ENCODE results near the gene ARL15. TPM values are rescaled to one million over a fixed set of nuclear protein-coding genes. Genes with fewer than 3 reads are reported as not detected.

Gene ARL15
- total RNA-seq, 2 donors from 2014 or later = 30.6 to 35.7 TPM

DNA sequence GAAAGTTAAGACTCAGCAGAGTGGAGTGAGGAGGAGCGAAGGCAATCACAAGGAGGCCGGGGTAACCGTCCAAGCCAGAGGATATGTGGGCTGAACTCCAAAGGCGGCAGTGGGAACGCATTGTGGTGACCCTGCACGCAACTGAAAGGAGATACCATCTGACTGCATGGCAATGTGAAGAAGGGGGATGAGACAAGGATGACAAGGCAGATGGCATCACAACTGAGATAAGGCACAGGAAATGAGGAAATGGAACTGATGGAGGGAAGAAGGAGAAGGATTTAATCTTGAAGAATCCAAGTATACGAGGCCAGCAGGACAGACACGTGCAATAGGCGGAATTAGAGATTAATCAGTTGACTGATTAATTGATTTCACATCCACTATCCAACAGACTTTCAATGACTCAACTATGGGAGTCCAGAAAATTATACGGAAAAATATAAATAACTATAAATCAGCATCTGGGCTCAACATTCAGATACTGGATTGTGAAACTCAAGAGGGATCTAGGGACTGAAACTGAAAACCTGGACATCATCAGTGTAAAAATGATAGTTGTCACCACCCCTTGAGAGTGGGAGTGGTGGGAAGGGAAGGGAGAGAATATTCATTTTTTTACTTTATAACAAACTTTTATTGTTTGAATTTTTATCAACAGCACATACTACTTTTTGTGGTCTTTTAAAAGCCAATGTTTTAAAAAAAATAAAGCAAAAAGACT, 86.1 kb downstream of the ARL15 start:
- no peak for DNase-seq (ENCODE audit: low spot score)
- intact Hi-C loops (cut with DNase I) = loop anchor here in 1 of 2 donors (5.0 kb wide), 1 partner anchor 742 kb away; the partner anchor contains the start of gene FST

DNA sequence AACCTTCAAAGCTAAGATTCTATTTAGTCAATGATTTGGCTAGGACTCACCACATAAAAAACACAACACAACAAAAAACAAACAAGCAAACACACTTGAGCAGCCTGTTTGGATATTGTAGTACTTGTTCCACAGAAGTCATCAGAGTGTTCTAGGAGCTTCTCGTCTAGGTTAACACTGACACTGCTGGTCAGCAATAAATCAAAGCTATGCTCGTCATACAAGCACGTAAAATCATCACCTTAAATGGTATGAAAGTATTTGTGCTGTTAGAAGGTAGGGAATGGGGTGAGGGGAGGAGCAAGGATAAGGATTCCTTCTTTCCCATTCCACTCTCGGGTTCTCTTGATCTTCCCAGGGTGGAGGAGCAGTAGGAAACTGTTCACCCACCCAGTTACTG, 88.0 kb downstream of the ARL15 start:
- intact Hi-C loops (cut with DNase I) = loop anchor here in 1 of 2 donors (5.0 kb wide), 1 partner anchor 740 kb away; the partner anchor contains the start of gene FST

DNA sequence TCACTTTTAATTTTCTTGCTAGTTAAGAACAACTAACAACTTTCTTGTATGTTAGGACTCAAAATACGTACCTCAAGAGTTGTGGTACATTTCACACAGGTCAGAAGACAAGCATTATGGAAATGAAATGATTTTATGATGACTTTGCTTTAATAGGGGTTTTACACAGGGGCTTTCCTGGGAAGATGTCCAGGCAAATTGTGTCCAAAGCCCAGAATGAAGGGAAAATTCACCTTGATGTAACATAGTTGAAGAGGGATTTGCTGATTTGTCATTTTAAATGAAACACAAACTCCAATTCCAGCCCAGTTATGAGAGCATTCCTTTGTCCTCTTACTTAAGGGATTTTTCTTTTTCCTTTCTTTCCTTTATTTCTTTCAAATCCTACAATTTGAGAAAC, 89.2 kb downstream of the ARL15 start:
- no peak for DNase-seq (ENCODE audit: low spot score)
- intact Hi-C loops (cut with DNase I) = loop anchor here in 1 of 2 donors (5.0 kb wide), 1 partner anchor 739 kb away; the partner anchor contains the start of gene FST

More for the DNA sequence above, 88.0 kb downstream of the ARL15 start:
- DNase-seq (ENCODE audit: low spot score) = no peak

DNA sequence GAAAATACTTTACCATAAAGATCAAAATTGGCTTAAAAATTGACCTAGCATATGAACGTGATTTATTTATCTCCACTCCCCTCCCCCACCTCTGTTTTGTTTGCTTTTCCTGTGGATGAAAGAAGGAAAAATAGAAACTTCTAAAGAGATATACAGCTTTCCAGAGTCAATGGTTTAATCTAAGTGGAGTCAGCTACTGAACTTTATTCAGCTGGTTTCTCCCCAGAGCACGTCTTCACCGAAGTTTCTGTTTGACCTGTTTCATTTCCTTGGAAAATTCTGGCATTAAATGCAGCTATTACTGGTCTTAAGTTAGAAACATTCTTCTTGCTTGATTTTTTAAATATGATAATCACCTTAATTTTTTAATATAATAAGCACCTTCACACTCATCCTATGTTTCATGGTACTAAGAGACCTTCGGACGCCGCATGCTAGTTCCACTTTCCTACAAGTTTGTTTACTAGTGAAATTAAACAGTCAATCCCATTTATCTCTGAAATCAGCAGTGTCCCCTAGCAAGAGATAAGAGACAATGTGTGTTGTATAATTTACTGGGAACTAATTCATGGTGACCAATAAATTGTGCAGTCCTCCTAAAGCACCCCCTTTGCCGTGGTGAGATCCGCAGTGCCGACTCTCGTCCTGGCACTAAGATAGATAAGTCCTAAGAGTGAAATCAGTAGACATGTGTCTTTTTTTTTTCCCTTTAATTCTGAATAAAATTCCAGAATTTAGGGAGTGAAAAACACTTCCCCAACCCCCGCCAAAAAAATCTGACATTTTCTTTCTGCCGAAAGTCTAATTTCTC, 89.9 kb downstream of the ARL15 start:
- no peak for DNase-seq (ENCODE audit: low spot score)
- intact Hi-C loops (cut with DNase I) = loop anchor here in 1 of 2 donors (5.0 kb wide), 1 partner anchor 738 kb away; the partner anchor contains the start of gene FST

DNA sequence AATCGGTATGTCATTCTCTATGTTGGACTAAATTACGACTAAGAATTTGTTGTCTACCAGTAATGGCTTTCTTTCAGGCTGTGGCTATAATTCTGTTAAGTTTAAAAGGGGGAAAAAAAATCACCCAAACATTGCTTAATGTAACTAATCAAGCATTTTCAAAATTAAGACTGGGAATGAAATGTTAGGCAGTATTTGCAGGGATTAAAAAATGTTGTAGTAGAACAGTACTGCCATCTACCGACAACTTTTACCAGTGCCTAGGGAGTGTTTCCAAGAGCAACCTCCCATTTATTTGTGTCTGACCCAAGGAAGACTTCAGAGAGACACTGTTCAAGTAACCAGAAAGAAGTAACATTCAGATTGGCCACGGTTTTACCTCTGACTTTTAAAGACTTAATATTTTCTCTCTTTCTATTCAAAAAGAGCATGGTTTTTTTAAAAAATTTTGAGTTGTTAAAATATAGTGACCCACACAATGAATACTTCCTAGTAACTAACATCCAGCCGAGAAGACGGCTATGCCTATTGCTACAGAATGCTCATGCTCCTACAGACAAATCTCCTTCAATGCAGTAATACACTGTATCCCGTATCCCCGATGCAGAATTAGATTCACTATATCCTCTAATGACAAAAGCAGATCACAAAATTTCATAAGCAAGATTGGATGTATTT, 92.4 kb downstream of the ARL15 start:
- DNase-seq (ENCODE audit: low spot score) = no peak
- intact Hi-C loops (cut with DNase I) = loop anchor here in 1 of 2 donors (10.0 kb wide), 1 partner anchor 743 kb away; no protein-coding TSS in a partner anchor

DNA sequence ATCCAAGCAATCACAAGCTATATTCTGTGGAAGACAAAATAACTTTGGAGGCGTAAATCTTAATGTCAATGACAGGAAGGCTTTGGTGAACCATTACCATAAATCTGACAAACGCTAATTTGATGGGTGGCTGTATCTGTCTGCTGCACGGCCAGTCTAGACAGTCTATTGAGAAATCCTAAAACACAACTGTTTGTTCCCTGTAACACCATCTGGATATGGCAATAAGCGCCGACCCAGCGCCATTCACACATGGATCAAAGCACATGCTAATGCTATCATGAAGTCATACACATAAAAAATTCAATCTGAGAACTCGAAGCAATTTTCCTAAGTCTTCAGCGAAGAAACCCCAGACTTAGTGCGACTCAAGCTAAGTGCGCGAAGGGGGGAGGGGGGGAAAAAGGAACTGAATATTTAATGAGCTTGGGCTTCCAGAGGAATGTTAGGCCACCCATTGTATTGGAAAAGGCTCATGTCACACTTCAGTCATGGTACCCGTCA, 95.1 kb downstream of the ARL15 start:
- DNase-seq (ENCODE audit: low spot score) = no peak
- intact Hi-C loops (cut with DNase I) = loop anchor here in 1 of 2 donors (10.0 kb wide), 1 partner anchor 740 kb away; no protein-coding TSS in a partner anchor

DNA sequence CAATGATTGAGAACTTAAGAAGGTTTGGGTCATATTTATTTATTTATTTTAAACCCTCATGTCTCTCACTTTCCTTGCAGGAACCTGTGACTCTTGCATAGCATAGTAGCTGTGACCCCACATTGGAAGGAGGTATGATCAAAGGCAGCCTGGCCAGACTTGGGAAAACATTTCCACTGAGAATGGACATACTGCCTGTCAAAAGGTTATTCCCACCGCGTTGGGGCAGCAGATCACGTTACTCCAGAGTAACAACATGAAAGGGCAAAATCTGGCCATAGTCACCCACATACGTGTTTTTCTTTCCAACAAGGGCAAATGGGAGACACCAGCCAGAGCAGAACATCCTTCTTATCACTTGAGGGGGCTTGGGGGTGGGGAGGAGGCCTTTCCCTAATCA, 95.7 kb downstream of the ARL15 start:
- intact Hi-C loops (cut with DNase I) = loop anchor here in 1 of 2 donors (10.0 kb wide), 1 partner anchor 740 kb away; no protein-coding TSS in a partner anchor
- no peak for DNase-seq (ENCODE audit: low spot score)

DNA sequence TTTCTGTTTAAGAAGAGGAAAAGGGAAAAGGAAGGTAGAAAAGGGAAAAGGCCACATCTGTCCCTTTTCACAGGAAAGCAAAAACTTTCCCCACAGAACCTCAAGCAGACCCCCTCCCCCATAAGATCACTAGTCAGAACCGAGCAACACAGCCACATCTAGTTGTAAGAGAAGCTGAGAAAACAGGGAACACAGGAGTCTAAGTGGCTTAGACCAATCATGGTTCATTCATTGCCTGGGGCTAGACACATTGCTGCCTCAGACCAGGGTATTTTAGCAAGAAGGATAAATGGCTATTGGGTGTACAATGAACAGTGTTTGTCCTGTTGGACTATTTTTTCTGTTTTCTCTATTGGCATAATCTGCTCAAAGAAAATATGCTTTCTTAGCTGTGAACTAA, 98.0 kb downstream of the ARL15 start:
- no peak for DNase-seq (ENCODE audit: low spot score)
- intact Hi-C loops (cut with DNase I) = loop anchor here in 1 of 2 donors (10.0 kb wide), 1 partner anchor 738 kb away; no protein-coding TSS in a partner anchor

DNA sequence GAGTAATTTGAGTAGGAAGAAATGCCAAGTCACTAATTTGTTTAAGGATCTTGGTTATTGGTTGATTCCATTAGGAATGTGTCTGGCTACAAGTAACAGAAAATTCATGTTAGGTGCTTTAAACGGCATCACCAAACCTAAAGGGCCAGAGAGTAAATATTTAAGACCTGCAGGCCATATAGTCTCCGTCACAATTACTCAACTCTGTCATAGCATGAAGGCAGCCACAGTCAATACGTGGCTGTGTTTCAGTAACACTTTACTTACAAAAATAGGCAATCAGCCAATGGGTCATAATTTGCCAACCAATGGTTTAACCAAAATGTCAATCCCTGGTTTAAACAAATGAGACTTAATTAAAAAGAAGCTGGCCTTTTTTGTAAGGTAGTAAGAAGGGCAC, 98.5 kb downstream of the ARL15 start:
- DNase-seq (ENCODE audit: low spot score) = no peak
- intact Hi-C loops (cut with DNase I) = loop anchor here in 1 of 2 donors (10.0 kb wide), 1 partner anchor 737 kb away; no protein-coding TSS in a partner anchor

DNA sequence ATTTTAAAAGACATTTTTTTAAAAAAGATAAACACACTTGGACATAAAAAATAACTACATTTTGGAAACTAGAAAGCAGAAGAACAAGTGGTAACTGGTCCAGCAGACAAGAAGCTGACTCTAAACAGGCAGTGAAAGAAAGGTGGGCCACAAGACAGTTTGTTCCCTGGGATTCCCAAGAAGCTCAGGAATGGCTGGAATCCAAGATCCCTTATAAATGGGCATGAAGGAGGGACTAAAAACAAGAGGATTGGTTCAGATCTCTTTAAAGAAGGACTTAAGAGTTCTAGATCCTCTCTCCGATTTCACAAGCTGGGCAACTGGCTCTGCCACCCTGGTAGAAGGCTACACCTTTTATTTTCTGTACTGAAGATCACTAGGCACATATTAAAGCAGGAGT, 102.8 kb downstream of the ARL15 start:
- intact Hi-C loops (cut with DNase I) = no loop called here
- no peak for DNase-seq (ENCODE audit: low spot score)

DNA sequence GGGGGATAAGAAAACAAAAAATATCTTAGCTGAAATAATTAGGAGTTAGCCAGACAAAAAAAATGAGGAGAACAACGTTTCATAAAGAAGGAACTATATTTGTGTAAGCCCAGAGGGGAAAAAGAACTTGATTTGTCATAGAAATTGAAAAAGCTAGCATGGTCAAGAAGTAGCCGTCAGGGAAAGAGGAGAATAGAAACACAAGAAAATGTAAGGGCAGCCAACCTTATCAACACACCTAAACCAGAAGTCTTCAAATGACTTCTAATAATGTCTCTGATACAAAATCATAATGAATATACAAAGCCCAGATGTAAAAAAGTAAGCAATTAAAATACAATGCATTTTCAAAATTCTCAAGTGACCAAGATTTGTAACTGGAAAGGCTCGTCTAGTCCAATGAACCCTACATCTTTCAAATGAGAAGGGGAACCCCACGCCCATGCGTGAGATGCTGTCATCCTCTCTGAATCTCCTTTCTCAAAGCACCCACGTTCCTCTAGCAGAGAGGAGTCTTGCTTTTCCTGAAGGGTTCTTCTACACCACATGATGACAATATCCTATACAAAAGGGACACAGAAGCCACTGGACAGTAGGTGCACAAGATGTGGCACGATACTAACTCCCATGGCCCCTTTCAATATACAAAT, 103.7 kb downstream of the ARL15 start:
- DNase-seq (ENCODE audit: low spot score) = no peak
- intact Hi-C loops (cut with DNase I) = no loop called here

DNA sequence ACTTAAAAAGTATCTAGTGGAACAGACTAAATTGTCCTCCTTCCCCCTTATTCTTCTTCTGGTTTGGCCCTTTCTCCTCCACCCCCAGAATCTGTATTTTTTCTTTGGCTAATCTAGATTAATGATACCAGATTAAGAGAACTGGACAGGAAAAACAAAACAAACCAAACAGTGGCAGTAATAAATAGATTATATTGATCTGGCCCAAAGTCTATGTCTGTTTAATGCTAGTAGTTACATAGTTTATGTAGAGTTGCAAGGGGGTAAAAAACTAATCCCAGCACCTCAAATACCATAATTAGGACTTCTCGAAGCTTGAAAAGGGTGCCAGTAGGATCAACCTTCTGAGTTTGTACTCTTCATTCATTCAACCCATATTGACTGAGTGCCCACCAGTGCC, 104.5 kb downstream of the ARL15 start:
- intact Hi-C loops (cut with DNase I) = no loop called here
- no peak for DNase-seq (ENCODE audit: low spot score)

DNA sequence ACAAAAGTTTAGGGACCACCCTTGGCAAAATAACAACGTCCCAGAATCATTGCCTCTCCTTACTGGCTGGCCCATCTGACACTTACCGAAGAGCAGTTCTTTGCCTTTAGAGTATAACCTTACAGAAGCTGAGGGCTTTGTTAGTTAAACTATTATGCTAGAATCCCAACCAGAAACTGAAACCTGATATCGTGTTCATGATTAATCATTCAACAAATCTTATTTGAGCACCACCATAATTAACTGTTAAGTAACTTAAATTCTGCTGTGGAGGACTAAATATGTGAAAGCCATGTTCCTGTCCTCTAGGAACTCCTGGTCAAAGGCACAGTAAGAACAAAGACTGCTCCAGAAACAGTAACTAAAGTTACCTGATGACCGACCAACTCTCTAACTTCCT, 104.9 kb downstream of the ARL15 start:
- no peak for DNase-seq (ENCODE audit: low spot score)
- intact Hi-C loops (cut with DNase I) = no loop called here

DNA sequence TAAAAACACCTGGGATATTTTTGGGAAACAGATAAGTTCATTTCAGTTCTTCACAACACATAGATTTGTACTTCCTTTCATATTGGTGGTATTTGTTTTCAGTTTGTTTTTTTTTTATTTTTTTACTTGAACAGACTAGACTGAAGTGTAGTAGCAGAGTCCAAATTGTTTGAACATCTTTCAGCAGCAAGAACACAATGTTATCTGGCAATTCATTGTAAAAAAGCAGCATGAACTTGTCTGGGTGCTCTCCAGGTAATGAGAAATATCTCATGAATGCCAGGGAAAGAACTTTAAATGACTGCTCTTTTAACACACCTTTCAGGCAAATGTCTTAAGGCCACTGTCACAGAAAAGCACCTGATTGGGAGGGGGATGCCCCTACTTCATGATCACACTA, 113.4 kb downstream of the ARL15 start:
- DNase-seq (ENCODE audit: low spot score) = no peak
- intact Hi-C loops (cut with DNase I) = no loop called here

DNA sequence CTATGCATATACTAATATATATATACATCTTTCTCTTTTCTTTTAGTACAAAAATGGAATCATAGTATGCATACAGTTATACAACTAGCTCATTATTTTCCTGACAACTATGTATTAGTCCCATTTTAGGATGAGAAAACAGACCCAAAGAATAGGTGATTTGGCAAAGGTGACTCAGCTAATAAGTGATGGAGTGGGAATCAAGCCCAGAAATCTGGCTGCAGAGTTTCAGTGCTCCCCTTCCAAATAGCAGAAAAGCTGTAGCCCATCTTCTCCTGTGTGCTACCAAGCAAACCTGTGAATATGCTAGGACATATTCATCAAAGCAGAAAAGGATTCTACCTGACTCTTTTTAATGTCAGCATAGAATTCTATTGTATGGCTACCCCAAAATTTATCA, 114.7 kb downstream of the ARL15 start:
- DNase-seq (ENCODE audit: low spot score) = no peak
- intact Hi-C loops (cut with DNase I) = no loop called here

DNA sequence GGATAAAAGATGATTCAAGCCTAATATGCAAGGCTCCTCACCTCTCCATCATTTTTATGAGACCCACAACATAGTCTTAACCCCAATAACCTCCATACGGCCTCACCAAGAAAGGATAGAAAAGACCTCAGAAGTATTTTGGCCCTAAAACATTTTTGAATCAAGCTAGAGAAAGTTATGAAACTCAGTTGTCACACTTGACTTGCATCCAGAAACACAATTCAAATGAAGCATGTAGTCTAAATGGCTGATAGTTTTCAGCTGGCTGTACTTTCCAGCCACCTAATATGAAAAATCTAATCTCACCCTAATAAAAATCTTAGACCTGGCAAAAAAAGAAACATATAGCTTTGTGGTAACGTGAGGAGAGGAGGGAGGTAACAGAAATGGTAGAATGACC, 116.1 kb downstream of the ARL15 start:
- no peak for DNase-seq (ENCODE audit: low spot score)
- intact Hi-C loops (cut with DNase I) = no loop called here

DNA sequence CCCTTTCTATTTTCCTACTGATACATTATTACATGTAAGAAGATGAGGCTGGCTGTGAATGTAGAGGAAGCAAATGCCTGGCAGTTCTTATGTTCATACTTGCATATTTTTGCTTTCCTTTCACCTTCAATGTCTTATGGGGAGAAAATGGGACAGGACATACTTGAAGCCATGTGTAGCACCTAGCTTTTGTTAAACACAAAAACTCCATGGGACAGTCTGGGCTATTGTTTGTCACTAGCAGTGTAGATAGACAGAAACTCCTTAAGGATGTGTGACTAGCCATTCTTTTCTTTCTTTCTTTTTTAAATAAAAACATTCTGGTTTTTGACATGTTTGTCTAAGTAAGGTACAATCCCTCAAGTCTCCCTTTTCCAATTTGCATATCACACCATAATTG, 122.7 kb downstream of the ARL15 start:
- DNase-seq (ENCODE audit: low spot score) = no peak
- intact Hi-C loops (cut with DNase I) = no loop called here

DNA sequence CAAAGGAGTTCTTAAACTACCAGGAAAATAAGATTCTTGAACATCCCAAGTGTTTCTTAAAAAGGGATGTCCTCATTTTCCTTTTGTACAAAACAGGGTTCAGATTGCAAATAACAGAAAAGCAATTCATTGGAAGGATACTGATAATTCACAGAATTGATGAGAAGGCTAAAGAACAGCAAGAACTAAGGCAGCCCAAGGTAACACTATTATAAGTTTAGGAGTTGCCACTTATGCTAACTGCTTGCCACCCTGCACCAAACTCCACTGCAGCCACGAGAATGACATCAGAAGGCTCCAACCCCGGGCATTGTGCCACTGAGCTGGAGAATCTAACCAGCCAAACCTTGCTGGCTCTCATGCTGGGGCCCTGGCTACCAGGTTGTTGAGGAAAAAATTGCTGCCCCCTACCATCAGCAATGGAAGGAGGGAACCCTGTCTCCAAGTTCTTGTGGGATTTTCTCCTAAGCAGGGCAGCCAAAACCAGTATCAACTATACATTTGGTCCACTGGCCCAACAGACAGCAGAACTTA, 123.4 kb downstream of the ARL15 start:
- DNase-seq (ENCODE audit: low spot score) = no peak
- intact Hi-C loops (cut with DNase I) = no loop called here

DNA sequence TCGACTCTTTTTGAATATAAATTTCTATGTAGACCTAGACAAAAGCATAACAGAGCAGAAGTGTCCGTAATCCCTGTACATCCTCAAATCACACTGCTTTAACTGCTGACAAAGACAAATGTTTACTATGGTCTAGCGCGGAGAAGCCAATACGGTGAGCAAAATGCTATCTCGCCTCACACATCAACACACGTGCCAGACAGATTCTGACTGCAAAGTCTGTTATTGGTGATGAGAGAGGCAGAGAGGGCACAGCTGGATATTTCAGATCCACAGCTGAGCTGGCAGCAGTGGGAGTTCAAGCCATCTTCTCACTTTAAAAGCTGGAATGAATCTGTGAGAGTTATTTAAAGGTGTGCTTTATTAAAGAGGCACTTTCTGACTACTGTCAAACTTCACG, 124.3 kb downstream of the ARL15 start:
- no peak for DNase-seq (ENCODE audit: low spot score)
- intact Hi-C loops (cut with DNase I) = no loop called here

All from posterior vena cava (tissue), 2 donors.